H1 (cell line): ENCODE data around the gene RAPGEF5. TPM values are rescaled to one million over a fixed set of nuclear protein-coding genes. Genes with fewer than 3 reads are reported as not detected.

Experiments
- CTCF ChIA-PET: fragments of 300-600 bp; sonication (Branson Sonifier 250); formaldehyde crosslinking; loops from one replicate; lab custom pipeline; 2021; ENCODE audit not compliant: partially characterized antibody; lab: Charles Lee
- POLR2A ChIA-PET: fragments of 300-600 bp; sonication (Branson Sonifier 250); formaldehyde crosslinking; loops from one replicate; lab custom pipeline; 2021; ENCODE audit warnings: inconsistent platforms; ENCODE audit not compliant: partially characterized antibody; lab: Charles Lee
- DNase-seq, 2 experiments: peaks; one replicate each; pipeline versions ENCODE4 v3.0.0 to v3.0.0-alpha.2; 2010 to 2022; ENCODE audit warnings: low spot score in 2 of 2, low read depth in 1 of 2, mixed read lengths in 1 of 2
- FAIRE-seq: peaks from 2 replicates; lab custom pipeline; 2011; peaks lifted over from hg19 to GRCh38; lab: Jason Lieb, UNC
- H2AFZ ChIP-seq: 2 replicates; pipeline ENCODE4 v1.8.1; 2012; ENCODE audit warnings: low read length, inconsistent platforms
- H2AK5ac ChIP-seq: 2 replicates; pipeline ENCODE4 v1.6.1; 2013; ENCODE audit warnings: low read depth, low read length
- H2BK120ac ChIP-seq: replicated peaks from 2 replicates; pipeline ENCODE3; 2013; ENCODE audit warnings: low read depth, low read length, inconsistent platforms
- H2BK12ac ChIP-seq: 2 replicates; pipeline ENCODE4 v1.6.1; 2013; ENCODE audit warnings: low read depth, low read length
- H2BK15ac ChIP-seq: 2 replicates; pipeline ENCODE4 v1.6.1; 2013; ENCODE audit warnings: low read length
- H2BK20ac ChIP-seq: 2 replicates; pipeline ENCODE4 v1.6.1; 2013; ENCODE audit warnings: low read length
- H2BK5ac ChIP-seq: 2 replicates; pipeline ENCODE4 v1.6.1; 2013; ENCODE audit warnings: low read depth, low read length
- H3K14ac ChIP-seq: 2 replicates; pipeline ENCODE4 v1.6.1; 2013; ENCODE audit warnings: inconsistent platforms; ENCODE audit not compliant: insufficient read length
- H3K18ac ChIP-seq: 2 replicates; pipeline ENCODE4 v1.6.1; 2013; ENCODE audit warnings: low read length; ENCODE audit errors: extremely low read depth
- H3K23ac ChIP-seq: 2 replicates; pipeline ENCODE4 v1.6.1; 2013; ENCODE audit warnings: inconsistent platforms; ENCODE audit not compliant: insufficient read length
- H3K23me2 ChIP-seq: 2 replicates; pipeline ENCODE4 v1.6.1; 2013; ENCODE audit warnings: low read depth, low read length
- H3K27ac ChIP-seq: 2 replicates; pipeline ENCODE4 v1.6.1; 2011; ENCODE audit warnings: low read depth, low read length, inconsistent platforms
- H3K27me3 ChIP-seq, 4 experiments: replicated peaks in 1 of 4; 1 replicate in 1 of 4; 2 replicates in 3 of 4; pipeline versions ENCODE4 v1.6.1 to v1.8.1; 2011 to 2013; ENCODE audit warnings: low read length in 3 of 4, mild to moderate bottlenecking in 3 of 4, inconsistent platforms in 2 of 4, mixed read lengths in 2 of 4, moderate library complexity in 1 of 4; ENCODE audit not compliant: control insufficient read depth in 3 of 4, insufficient read depth in 3 of 4; ENCODE audit errors: extremely low read depth in 1 of 4
- H3K36me3 ChIP-seq, 4 experiments: 2 replicates each; pipeline versions ENCODE4 v1.6.1 to v1.8.1; 2011 to 2013; ENCODE audit warnings: mild to moderate bottlenecking in 4 of 4, low read length in 3 of 4, moderate library complexity in 2 of 4, control low read depth in 1 of 4, inconsistent platforms in 1 of 4; ENCODE audit not compliant: insufficient read depth in 4 of 4, control insufficient read depth in 2 of 4
- H3K4ac ChIP-seq: replicated peaks from 2 replicates; pipeline ENCODE3; 2013; ENCODE audit warnings: low read length, low read depth, mixed read lengths, inconsistent platforms; ENCODE audit not compliant: insufficient read length
- H3K4me1 ChIP-seq, 4 experiments: replicated peaks in 1 of 4; 1 replicate in 1 of 4; 2 replicates in 3 of 4; pipeline versions ENCODE4 v1.6.1 to v1.8.1; 2011 to 2013; ENCODE audit warnings: low read length in 3 of 4, inconsistent platforms in 2 of 4, mixed read lengths in 1 of 4; ENCODE audit not compliant: insufficient read depth in 4 of 4, control insufficient read depth in 3 of 4
- H3K4me2 ChIP-seq, 2 experiments: 2 replicates each; pipeline versions ENCODE4 v1.6.1 to v1.8.1; 2011 to 2013; ENCODE audit warnings: low read depth in 2 of 2, low read length in 2 of 2, control low read depth in 1 of 2, inconsistent platforms in 1 of 2, mild to moderate bottlenecking in 1 of 2; ENCODE audit not compliant: insufficient read depth in 1 of 2
- H3K4me3 ChIP-seq, 4 experiments: fragments of 200-600, 300-600 bp in 1 of 4; sonication (generic), shearing (Covaris generic), sonication (Bioruptor Twin) in 1 of 4; 2 replicates each; pipeline versions ENCODE4 v1.5.1 to v1.8.1; 2011 to 2016; ENCODE audit warnings: low read length in 4 of 4, low read depth in 3 of 4, control low read depth in 2 of 4, inconsistent platforms in 2 of 4, mild to moderate bottlenecking in 2 of 4, mixed read lengths in 1 of 4, moderate library complexity in 1 of 4; ENCODE audit not compliant: insufficient read depth in 2 of 4; ENCODE audit errors: extremely low read depth in 1 of 4
- H3K56ac ChIP-seq: replicated peaks from 2 replicates; pipeline ENCODE3; 2013; ENCODE audit warnings: low read depth, mild to moderate bottlenecking, mixed read lengths, low read length, inconsistent platforms; ENCODE audit not compliant: insufficient read length
- H3K79me1 ChIP-seq: 2 replicates; pipeline ENCODE4 v1.6.1; 2013; ENCODE audit warnings: low read depth, low read length, control low read depth
- H3K79me2 ChIP-seq, 2 experiments: 2 replicates each; pipeline versions ENCODE4 v1.6.1 to v1.8.1; 2012 to 2013; ENCODE audit warnings: low read length in 2 of 2, mild to moderate bottlenecking in 2 of 2, inconsistent platforms in 1 of 2; ENCODE audit not compliant: insufficient read depth in 2 of 2, control insufficient read depth in 1 of 2
- H3K9ac ChIP-seq, 4 experiments: replicated peaks in 1 of 4; 1 replicate in 1 of 4; 2 replicates in 3 of 4; pipeline versions ENCODE4 v1.6.1 to v1.8.1; 2011 to 2013; ENCODE audit warnings: low read depth in 3 of 4, low read length in 3 of 4, control low read depth in 2 of 4, mild to moderate bottlenecking in 2 of 4, moderate library complexity in 2 of 4, inconsistent platforms in 1 of 4; ENCODE audit errors: extremely low read depth in 1 of 4
- H3K9me3 ChIP-seq, 2 experiments: 2 replicates each; pipeline versions ENCODE4 v1.6.1 to v1.8.1; 2012 to 2013; ENCODE audit warnings: mild to moderate bottlenecking in 2 of 2, moderate library complexity in 2 of 2, control low read depth in 1 of 2, inconsistent platforms in 1 of 2, low read depth in 1 of 2, low read length in 1 of 2, mixed read lengths in 1 of 2; ENCODE audit not compliant: insufficient read depth in 2 of 2
- H4K20me1 ChIP-seq, 2 experiments: replicated peaks in 1 of 2; 2 replicates each; pipeline versions ENCODE3 to v1.8.1; 2011 to 2013; ENCODE audit warnings: inconsistent platforms in 2 of 2, low read length in 2 of 2, mild to moderate bottlenecking in 1 of 2; ENCODE audit not compliant: insufficient read depth in 2 of 2, control insufficient read depth in 1 of 2
- H4K5ac ChIP-seq: 2 replicates; pipeline ENCODE4 v1.6.1; 2013; ENCODE audit warnings: low read length, low read depth, mixed read lengths, inconsistent platforms; ENCODE audit not compliant: insufficient read length
- H4K8ac ChIP-seq: 2 replicates; pipeline ENCODE4 v1.8.0; 2013; ENCODE audit warnings: mild to moderate bottlenecking, moderate library complexity, low read length, inconsistent platforms; ENCODE audit not compliant: insufficient read depth; ENCODE audit errors: extremely low read depth
- H4K91ac ChIP-seq: replicated peaks from 2 replicates; pipeline ENCODE3; 2013; ENCODE audit warnings: low read length, mixed read lengths, inconsistent platforms; ENCODE audit not compliant: insufficient read length
- ATF3 ChIP-seq: IDR thresholded peaks from 2 replicates; pipeline ENCODE4 v1.6.1; 2011; ENCODE audit warnings: low read depth, mild to moderate bottlenecking, low read length; ENCODE audit not compliant: insufficient read depth
- EZH2 ChIP-seq: fragments of 200-600 bp; sonication (generic); IDR thresholded peaks from 2 replicates; pipeline ENCODE4 v1.7.1; 2012; ENCODE audit warnings: low read depth, mild to moderate bottlenecking, moderate library complexity, low read length, inconsistent platforms; ENCODE audit not compliant: severe bottlenecking
- GABPA ChIP-seq: IDR thresholded peaks from 2 replicates; pipeline ENCODE4 v1.6.1; 2011; ENCODE audit warnings: mild to moderate bottlenecking, low read length, moderate library complexity, borderline replicate concordance; ENCODE audit not compliant: insufficient read depth
- GTF2F1 ChIP-seq: IDR thresholded peaks from 2 replicates; pipeline ENCODE4 v1.6.1; 2012; ENCODE audit warnings: low read depth, low read length, improper control_type of control experiment, borderline replicate concordance
- SP2 ChIP-seq: IDR thresholded peaks from 2 replicates; pipeline ENCODE4 v1.6.1; 2012; ENCODE audit warnings: mild to moderate bottlenecking, low read length, inconsistent platforms
- TEAD4 ChIP-seq: IDR thresholded peaks from 2 replicates; pipeline ENCODE4 v1.6.1; 2012; ENCODE audit warnings: low read depth, low read length, inconsistent platforms, mixed read lengths
- WGBS, 2 experiments: shearing (Covaris generic) in 1 of 2; methylation state at CpG; one replicate each; pipeline versions ENCODE4 v1.1.6 to v1.1.7; 2013 to 2015; ENCODE audit warnings: low lambda C conversion rate in 2 of 2, mixed read lengths in 2 of 2, inconsistent platforms in 1 of 2, low coverage in 1 of 2, missing lambda C conversion rate in 1 of 2; ENCODE audit not compliant: insufficient replicate concordance in 2 of 2, insufficient coverage in 1 of 2, insufficient read length in 1 of 2; ENCODE audit errors: extremely low coverage in 1 of 2, missing lambda C conversion rate in 1 of 2; 5-methylcytosine and 5-hydroxymethylcytosine counted together
- polyA plus RNA-seq, 7 experiments: library from polyadenylated mRNA; depleted of rRNA in 3 of 7; stranded (reverse) in 5 of 7; unstranded in 2 of 7; fragments of >200 nt in 5 of 7; fragments of 200-250 nt in 2 of 7; gene quantifications; 1 replicate in 5 of 7; 2 replicates in 1 of 7; 4 replicates in 1 of 7; pipeline versions ENCODE4 v1.2.1 to v1.2.3, GENCODE V29; 2011 to 2013; ENCODE audit warnings: missing spikeins in 2 of 7, mixed read lengths in 2 of 7
- total RNA-seq: library from RNA; stranded (reverse); fragmentation: NEBNext Ultra II Directional; extraction: Animal tissue kit (Norgen Biotek cat#: 25700); gene quantifications from 2 replicates; pipeline ENCODE4 v1.2.1, GENCODE V29; 2021

Gene RAPGEF5
- total and polyA plus RNA-seq, 2 of the 8 experiments (the other 6 are each of a cell fraction or from before 2014, with no cell fraction given), result 4.4 to 22.9 TPM

DNA sequence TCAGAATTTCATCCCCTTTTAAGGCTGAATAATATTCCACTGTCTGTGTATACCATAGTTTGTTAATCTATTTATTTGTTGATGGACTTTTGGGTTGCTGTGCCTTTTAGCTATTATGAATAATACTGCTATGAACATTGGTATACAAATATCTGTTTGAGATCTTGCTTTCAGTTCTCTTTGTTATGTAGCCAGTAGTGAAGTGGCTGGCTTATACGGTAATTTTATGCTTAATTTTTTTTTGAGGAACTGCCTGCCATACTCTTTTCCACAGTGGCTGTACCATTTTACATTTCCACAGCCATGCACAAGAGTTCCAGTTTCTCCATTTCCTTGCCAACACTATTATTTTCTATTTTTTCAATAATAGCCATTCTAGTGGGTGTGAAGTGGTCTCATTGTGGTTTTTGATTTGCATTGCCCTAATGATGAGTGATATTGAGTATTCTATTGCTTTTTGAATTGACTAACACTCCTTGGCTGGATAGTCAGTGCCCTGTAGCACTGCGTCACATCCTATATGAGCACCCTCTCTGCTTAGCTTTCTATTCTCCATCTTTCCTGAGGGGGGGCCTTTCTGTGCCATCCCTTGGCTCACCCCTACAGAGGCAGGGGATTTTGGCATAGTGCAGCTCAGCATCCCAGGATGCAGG lies 29.4 kb upstream of the RAPGEF5 start:
- H3K4me3 ChIP-seq, result no peak overlapping the region
- 91% methylated on average over 2 of the region's 2 CpGs; no CpG with 5 or more reads in 1 of the 2 experiments for WGBS, 2 experiments
- POLR2A ChIA-PET, result no interaction called here
- TF ChIP-seq ATF3 (no peak), EZH2 (no peak), GTF2F1 (no peak), SP2 (no peak), GABPA (no peak), TEAD4 (no peak)
- TF ChIP-seq, all 59 proteins: peak for 0
- no peak for DNase-seq
- Histone ChIP-seq H3K4me1 (no peaks in the 10 kb centered on the region), H3K4me2 (no peak overlapping the region), H2BK20ac (no peak overlapping the region), H4K20me1 (no peaks in the 10 kb centered on the region), H3K9ac (no peak overlapping the region), H2BK12ac (no peak overlapping the region), H2BK120ac (no peak overlapping the region), H2BK15ac (no peak overlapping the region), H2AFZ (no peak overlapping the region), H2AK5ac (no peak overlapping the region), H3K18ac (no peak overlapping the region), H4K8ac (no peak overlapping the region), H3K23ac (no peak overlapping the region), H3K79me2 (no peaks in the 10 kb centered on the region), H3K56ac (no peak overlapping the region), H3K4ac (no peak overlapping the region), H2BK5ac (no peak overlapping the region), H3K23me2 (no peaks in the 10 kb centered on the region), H3K14ac (no peak overlapping the region), H3K27me3 (no peaks in the 10 kb centered on the region), H4K91ac (no peak overlapping the region), H3K36me3 (no peaks in the 10 kb centered on the region), H3K79me1 (no peaks in the 10 kb centered on the region), H3K27ac (no peak overlapping the region), H3K9me3 (no peaks in the 10 kb centered on the region), H4K5ac (no peak overlapping the region)
- no peak for FAIRE-seq
- CTCF ChIA-PET, result no interaction called here
